Epithelial cell of proximal tubule (primary cell): ENCODE measurements around the gene SHISAL2B. TPM values are rescaled to one million over a fixed set of nuclear protein-coding genes. Genes with fewer than 3 reads are reported as not detected.

Experiments used
- DNase-seq: peaks from one replicate; pipeline ENCODE4 v3.0.0-alpha.2; 2011; ENCODE audit warnings: low read depth
- H3K4me3 ChIP-seq: 2 replicates; pipeline ENCODE4 v1.5.1; 2011; ENCODE audit warnings: low read depth, mild to moderate bottlenecking, low read length
- CTCF ChIP-seq: conservative IDR thresholded peaks from 2 replicates; pipeline ENCODE4 v1.5.1; 2012; ENCODE audit warnings: low read depth, mild to moderate bottlenecking, low read length
- total RNA-seq: library from RNA; depleted of rRNA; stranded (reverse); fragments of >200 nt; gene quantifications from 2 replicates; pipeline ENCODE4 v1.2.3, GENCODE V29; 2015

Gene SHISAL2B
- total RNA-seq, 1 donor from 2014 or later = not detected

GRCh38 chr5:64742411-64742810 is 52.1 kb downstream of the SHISAL2B start:
- no peak overlapping the region for H3K4me3 ChIP-seq
- no peak for DNase-seq
- TF ChIP-seq CTCF = no peak

- no peak for TF ChIP-seq CTCF
- DNase-seq = no peak
- no peak overlapping the region for H3K4me3 ChIP-seq
Measured at GRCh38 chr5:64742821-64743220, 52.5 kb downstream of the SHISAL2B start.

- no peak for TF ChIP-seq CTCF
- H3K4me3 ChIP-seq = no peak overlapping the region
- DNase-seq = no peak
Measured at GRCh38 chr5:64744914-64745313, 54.6 kb downstream of the SHISAL2B start.

GRCh38 chr5:64746446-64746845 is 56.1 kb downstream of the SHISAL2B start:
- H3K4me3 ChIP-seq = no peak overlapping the region
- no peak for DNase-seq
- TF ChIP-seq CTCF = no peak

- H3K4me3 ChIP-seq = no peak overlapping the region
- DNase-seq = no peak
- no peak for TF ChIP-seq CTCF
Measured at GRCh38 chr5:64749385-64749784, 59.1 kb downstream of the SHISAL2B start.

GRCh38 chr5:64754066-64754465 is 63.8 kb downstream of the SHISAL2B start:
- DNase-seq = no peak
- TF ChIP-seq CTCF = no peak
- H3K4me3 ChIP-seq = no peak overlapping the region

GRCh38 chr5:64758901-64759300 is 68.6 kb downstream of the SHISAL2B start:
- H3K4me3 ChIP-seq = no peak overlapping the region
- TF ChIP-seq CTCF = no peak
- DNase-seq = no peak
